GM19324 (cell line): ENCODE results near the gene ST8SIA1.

Source experiments
- ATAC-seq: cut with Tn5 transposase; IDR thresholded peaks from one replicate; pipeline ENCODE4 v1.9.1; 2021; ENCODE audit warnings: mild to moderate bottlenecking, moderate library complexity; ENCODE audit not compliant: unreplicated experiment, low FRiP score

Gene ST8SIA1

DNA sequence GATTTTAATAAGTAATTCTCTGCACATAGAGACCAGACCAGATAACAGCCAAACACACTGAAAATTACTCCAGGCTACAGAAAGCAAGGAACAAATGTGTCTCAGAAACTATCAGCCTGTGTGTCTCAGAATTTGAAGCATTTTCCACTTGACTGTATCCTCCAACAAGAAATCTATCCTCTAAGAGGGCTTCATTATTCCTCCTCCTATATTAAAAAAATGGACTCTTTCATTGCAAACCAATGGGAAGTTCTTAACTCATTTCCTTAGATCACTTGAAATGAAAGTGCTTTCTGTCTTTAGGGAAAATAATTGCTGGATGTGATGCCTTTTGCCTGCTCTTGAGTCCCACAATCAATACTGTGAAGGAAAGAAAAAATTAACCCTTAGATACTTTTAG is 2.3 kb downstream of the ST8SIA1 start:
- ATAC-seq, result no peak

GRCh38 chr12:22329621-22330020 is 4.9 kb downstream of the ST8SIA1 start:
- no peak for ATAC-seq

GRCh38 chr12:22325218-22325617 is 9.3 kb downstream of the ST8SIA1 start:
- ATAC-seq, result no peak

GRCh38 chr12:22322091-22322490 is 12.4 kb downstream of the ST8SIA1 start:
- ATAC-seq, result no peak

DNA sequence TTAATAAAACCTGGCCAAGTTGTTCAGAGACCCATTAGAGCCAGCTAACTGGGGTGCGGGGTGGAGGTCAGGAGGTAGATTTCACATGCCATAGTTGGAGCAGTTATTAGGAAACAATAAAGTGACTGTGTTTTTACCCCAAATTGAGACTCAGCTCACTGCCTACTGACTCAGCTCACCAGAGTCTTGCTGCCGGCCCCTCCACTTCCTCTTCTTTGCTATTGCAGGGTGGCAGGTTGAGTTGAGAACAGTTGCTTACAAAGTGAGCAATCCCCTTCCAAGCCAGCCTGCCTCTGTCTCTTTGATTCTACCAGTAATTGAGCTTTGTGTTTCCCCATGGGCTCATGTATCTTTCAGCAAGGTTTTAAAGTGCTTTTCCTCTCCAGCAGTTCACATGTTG is 12.9 kb downstream of the ST8SIA1 start:
- ATAC-seq, result no peak

DNA sequence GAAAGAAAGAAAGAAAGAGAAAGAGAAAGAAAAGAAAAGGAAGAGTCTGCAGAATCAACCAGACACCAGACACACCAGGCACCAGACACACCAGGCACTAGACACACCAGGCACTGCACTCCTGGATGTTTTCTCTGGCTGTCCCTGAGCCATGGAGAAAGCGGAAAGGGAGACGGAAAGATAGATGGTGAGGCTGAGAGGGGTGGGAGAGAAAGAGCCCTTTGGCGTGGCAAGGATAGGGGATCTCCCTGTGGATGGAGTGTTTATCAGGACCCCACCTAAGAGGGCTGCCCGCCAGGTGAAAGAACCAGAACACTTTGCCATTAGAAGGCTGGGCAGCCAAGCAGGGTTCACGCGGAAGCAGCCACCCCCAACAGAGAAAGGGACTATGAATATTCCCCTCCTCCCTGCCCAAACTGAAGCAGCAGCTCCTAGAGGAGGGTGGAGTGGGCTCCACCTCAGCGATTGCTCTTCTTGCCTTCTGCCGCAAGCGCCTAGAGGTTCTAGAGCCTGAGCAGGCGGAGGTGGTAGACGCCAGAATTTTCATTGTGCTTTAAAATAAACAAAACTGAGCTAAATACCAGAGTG is 13.4 kb downstream of the ST8SIA1 start:
- ATAC-seq, result no peak

- ATAC-seq, result no peak
Observed at GRCh38 chr12:22318108-22318737, 16.3 kb downstream of the ST8SIA1 start.

DNA sequence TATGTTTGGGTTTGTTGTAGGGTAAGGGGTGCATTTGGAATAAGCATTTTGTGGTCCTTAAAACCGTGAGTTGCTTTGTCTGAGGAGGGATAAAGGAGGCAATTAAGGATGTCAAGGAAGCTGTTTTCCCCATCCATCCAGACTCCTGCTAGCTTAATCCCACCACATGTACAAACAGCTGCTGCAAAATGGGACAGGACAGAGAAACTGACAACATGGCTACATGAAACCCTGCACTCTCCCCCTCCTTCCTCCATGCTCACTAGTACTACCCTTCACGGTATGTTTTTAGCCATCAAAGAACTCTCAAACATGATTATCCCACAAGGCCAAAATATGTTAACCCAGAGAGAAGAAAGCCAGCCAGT is 20.6 kb downstream of the ST8SIA1 start:
- no peak for ATAC-seq

DNA sequence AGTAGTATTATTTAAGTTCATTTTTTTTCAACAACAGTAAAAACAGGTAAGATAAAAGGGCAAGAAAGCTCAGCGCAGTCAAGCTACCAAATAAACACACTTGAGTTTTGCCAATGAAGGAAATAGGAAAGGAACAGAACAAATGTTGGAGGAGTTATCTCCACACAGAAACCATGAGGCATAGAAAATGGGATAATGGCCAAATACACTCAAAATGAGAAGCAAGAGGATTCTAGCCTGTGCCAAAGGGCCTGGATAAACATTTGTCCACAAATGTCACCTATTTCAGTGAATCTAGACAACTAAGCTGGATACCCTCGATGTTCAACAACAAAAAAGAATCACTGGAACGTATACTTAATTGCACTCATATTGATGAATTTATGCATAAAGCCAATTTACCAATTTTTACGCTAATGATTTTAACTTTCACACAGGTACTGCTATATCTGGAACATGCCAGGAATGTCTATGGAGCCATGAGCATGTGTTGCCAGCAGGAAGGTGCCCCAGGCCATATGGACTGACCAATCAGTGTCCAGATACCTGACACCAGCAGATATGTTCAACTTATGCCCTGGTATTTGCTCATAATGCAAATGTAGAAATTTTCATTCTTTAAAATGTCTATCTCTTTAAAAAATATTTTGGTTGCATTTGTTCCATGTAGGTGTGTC is 21.1 kb downstream of the ST8SIA1 start:
- ATAC-seq, result no peak

- ATAC-seq, result no peak
Observed at GRCh38 chr12:22312336-22312735, 22.2 kb downstream of the ST8SIA1 start.

DNA sequence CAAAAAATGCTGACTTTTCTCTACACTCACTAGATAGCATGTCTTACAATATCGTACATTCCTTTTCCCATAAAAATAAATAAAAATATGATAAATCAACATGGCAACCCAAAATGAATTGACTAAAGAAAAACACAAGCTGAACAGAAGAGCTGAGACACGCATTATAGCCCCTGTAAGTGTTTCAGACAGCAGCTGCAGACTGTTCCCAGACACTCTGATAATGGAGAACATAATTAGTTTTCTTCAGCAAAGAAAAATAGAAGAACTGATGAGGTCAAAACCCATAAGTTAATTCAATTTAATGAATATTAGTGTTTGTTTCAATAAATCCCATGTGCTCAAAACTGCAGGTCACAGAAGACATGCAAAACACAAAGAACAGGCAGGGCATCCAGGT is 23.8 kb downstream of the ST8SIA1 start:
- no peak for ATAC-seq

- ATAC-seq, result no peak
Observed at GRCh38 chr12:22310275-22310674, 24.2 kb downstream of the ST8SIA1 start.

- ATAC-seq, result no peak
Observed at GRCh38 chr12:22307811-22308210, 26.7 kb downstream of the ST8SIA1 start.

DNA sequence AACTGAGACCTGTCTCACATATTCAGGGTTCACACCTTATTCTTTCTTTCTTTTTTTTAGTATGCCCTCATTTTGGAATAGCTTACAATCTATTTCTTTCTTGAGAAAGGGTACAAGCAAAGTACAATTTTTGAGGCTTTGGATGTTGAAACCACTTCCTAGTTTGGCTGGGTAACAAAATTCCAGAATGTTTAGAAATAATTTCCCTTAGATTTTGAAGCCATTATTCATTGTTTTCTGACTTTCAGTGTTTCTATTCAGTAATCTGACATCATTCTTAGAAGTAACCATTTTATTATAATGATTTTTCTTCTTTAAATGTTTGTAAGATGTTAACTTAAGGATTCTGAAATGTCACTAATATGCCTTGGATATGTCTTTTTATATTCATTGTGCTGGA is 28.2 kb downstream of the ST8SIA1 start:
- no peak for ATAC-seq

DNA sequence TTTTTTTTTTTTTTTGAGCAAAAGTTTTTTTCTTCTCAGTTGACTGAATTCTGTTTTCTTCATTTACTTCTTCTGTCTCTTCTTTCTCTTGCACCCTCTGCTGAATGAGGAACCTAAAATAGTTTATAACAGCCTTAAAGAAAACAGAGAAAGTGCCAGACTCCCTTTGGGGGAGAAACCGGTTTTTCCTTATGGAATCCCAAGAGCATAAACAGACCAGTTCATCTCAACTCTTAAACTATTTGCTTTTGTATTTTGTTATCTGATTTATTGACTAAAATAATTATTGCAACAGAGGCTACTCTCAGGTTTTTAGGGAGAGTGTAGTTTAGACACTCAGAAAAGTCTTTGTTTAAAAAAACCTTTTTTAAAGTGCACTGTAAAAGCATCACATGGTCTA is 30.2 kb downstream of the ST8SIA1 start:
- no peak for ATAC-seq

DNA sequence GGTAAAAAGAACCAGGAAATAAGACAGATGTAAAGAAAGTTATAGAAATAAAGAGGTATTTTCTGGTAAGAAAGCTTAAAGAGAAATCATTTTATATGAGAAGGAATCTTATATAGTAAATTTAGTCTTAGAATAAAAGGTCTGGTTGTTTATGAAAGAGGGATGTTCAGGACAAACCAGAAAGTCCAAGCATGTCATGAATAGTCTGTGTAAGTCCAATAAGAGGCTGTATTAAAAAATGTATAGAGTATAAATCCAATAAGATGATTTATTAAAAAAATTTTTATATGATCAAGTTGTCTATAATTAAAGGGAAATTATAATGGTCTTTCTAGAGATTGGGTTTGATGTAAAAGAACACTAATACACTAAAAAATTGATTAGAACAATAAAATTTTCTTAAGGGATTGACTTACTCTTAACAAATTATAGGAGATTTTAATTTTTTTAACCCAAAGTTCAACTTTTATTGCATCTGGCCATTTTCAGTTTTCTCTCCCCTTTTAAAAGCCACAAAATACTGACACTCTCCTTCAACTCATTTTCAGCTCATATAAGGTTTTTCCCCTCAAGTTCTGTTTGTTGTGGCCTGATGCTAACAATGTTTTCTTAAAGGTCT is 35.1 kb downstream of the ST8SIA1 start:
- no peak for ATAC-seq

GRCh38 chr12:22289250-22289649 is 45.3 kb downstream of the ST8SIA1 start:
- no peak for ATAC-seq

- no peak for ATAC-seq
Observed at GRCh38 chr12:22287776-22288621, 46.5 kb downstream of the ST8SIA1 start.

- ATAC-seq, result no peak
Observed at GRCh38 chr12:22287101-22287500, 47.4 kb downstream of the ST8SIA1 start.

DNA sequence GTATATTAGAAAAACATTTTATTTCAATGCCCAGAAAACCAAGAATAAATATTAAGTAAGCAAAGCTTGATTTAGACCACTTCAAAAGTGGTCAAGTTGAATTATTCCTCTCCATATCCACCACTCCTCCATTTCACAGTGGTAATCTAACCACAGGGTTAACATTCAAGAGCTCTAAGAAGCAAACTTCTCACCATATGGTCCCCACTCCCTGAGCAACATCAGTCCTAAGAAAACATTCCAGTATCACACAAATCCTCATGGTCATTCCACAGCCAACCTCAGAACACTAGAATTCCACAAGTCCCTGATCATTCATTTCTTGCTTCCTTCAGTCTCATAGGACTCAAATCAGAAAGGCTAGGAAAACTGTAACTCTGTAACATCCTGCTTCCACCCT is 47.9 kb downstream of the ST8SIA1 start:
- ATAC-seq, result no peak

DNA sequence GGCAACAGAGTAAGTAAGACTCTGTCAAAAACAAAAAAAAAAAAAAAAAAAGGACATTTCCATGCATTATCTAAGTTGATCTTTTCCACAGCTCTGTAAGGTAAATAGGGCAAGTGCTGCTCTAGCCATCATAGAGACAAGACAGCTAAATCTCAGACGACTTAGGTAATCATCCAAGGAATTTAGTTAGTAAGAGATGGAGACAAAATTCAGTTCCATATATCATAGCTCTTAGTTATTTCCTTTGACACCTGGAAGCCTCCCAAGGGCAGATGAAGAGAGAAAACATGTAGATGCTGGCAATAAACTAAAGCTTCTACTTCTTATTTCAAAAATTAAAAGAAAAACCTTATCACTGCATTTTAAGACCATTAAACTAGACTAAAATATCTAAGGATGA is 48.7 kb downstream of the ST8SIA1 start:
- ATAC-seq, result no peak
